Measurements from ENCODE around the gene PRR23B. TPM values are rescaled to one million over a fixed set of nuclear protein-coding genes. Genes with fewer than 3 reads are reported as not detected.

The PRR23B gene
- total and polyA plus RNA-seq, 2 experiments from 2014 or later = not detected

DNA sequence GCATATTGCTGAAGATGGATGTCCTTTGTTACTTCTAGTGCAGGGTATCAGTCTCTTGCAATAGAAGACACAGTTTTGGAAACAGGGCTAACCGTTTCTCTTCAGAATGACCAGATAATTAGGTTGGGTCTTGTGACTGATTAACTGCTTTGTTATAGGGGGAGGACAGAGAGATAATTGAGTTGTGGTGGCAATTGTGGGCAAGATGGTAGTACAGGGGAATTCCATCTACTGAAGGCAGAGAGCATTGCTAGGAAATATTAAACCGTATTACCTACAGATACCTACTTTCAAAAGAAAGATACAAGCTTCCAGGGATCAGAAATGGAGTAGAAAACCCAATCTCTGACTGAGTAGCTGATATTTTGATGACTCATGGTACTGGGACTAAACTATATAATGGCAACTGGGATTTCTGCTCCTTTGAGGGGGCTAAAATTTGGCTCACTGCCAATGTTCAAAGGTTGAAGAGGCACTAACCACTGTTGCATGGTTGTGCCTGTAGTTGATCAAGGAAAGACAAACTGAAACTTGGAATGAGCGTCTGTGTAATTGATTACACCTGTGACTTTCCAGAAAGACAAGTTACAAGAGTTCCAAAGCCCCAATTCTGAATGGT lies 4.2 kb downstream of the PRR23B start:
- Histone ChIP-seq H3K27ac (no peak overlapping the region), H3K4me2 (no peak overlapping the region), H3K4me3 (no peak overlapping the region), H3K4me1 (ENCODE audit: insufficient read depth) (no peaks in the 10 kb centered on the region), H3K9me3 (ENCODE audit: low read depth) (no peaks in the 10 kb centered on the region), H3K27me3 (no peaks in the 10 kb centered on the region), H3K79me2 (no peaks in the 10 kb centered on the region), H2AFZ (no peak overlapping the region), H3K9me2 (replicated peaks; ENCODE audit: insufficient read depth) (no peaks in the 10 kb centered on the region), H4K20me1 (ENCODE audit: insufficient read depth, poor library complexity, severe bottlenecking) (no peaks in the 10 kb centered on the region), H3K36me3 (replicated peaks; ENCODE audit: insufficient read depth, low read depth) (no peaks in the 10 kb centered on the region)
- 76% methylated on average over 3 of the region's 3 CpGs for WGBS (ENCODE audit: low lambda C conversion rate, missing lambda C conversion rate)
- TF ChIP-seq EZH2 (IDR thresholded peaks at IDR 0.05; ENCODE audit: borderline replicate concordance) = no peak
- TF ChIP-seq, protein P1, sequence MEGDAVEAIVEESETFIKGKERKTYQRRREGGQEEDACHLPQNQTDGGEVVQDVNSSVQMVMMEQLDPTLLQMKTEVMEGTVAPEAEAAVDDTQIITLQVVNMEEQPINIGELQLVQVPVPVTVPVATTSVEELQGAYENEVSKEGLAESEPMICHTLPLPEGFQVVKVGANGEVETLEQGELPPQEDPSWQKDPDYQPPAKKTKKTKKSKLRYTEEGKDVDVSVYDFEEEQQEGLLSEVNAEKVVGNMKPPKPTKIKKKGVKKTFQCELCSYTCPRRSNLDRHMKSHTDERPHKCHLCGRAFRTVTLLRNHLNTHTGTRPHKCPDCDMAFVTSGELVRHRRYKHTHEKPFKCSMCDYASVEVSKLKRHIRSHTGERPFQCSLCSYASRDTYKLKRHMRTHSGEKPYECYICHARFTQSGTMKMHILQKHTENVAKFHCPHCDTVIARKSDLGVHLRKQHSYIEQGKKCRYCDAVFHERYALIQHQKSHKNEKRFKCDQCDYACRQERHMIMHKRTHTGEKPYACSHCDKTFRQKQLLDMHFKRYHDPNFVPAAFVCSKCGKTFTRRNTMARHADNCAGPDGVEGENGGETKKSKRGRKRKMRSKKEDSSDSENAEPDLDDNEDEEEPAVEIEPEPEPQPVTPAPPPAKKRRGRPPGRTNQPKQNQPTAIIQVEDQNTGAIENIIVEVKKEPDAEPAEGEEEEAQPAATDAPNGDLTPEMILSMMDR (IDR thresholded peaks at IDR 0.05; ENCODE audit: poor library complexity) = no peak
- no peak for TF ChIP-seq EZH2phosphoT487 (IDR thresholded peaks at IDR 0.05; ENCODE audit: low read depth, severe bottlenecking, unreplicated experiment)
- no peak for DNase-seq (ENCODE audit: low spot score)

DNA sequence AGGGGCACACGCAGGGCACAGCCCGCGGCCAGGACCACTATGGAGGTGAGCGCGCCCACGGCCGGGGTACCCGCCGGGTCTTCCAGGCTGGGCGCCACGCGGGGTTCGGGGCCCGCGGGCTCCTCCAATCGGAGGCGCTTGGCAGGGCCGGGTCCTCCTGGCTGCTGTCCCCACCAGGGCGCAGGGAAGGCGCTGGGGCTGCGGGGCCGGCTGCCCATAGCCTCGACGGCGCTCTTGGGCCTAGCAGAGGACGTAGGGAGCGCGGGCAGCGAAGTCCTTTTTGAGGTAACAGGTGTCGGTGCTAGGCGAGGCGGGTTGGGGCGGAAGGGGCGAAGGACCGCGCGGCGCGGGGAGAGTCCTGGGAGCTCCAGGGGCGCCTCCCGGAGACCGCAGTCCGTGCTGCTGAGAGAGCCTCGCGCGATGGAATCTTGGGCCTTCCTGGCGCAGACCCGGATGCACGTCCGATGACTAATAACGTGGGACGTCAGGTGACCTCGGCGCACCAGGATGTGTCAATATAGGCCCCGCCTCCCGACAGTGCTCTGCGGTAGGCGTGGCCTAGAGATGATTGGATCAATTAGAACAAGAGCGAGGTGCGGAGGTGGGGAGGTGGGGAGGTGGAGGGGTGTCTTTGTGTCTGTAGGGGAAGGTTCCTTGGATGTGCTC lies 14.5 kb downstream of the PRR23B start, which contains the start of gene PRR23A:
PRR23A (minus strand) TSS at position 218 of the 666 bp plus-strand sequence; CDS start at position 218, 0 bp downstream.
- Histone ChIP-seq H3K27ac (no peak within 1 kb of the TSS), H3K4me3 (no peak within 1 kb of the TSS), H3K27me3 (no peaks in the 10 kb centered on the region), H3K79me2 (no peaks in the 10 kb centered on the region), H3K9me3 (ENCODE audit: low read depth) (no peaks in the 10 kb centered on the region), H4K20me1 (ENCODE audit: insufficient read depth, poor library complexity, severe bottlenecking) (no peaks in the 10 kb centered on the region), H3K9me2 (replicated peaks; ENCODE audit: insufficient read depth) (no peaks in the 10 kb centered on the region), H3K4me1 (ENCODE audit: insufficient read depth) (no peaks in the 10 kb centered on the region), H2AFZ (no peak within 1 kb of the TSS), H3K4me2 (no peak within 1 kb of the TSS), H3K36me3 (replicated peaks; ENCODE audit: insufficient read depth, low read depth) (no peaks in the 10 kb centered on the region)
- 98% methylated on average over 44 of the region's 60 CpGs for whole genome bisulfite sequencing (ENCODE audit: low lambda C conversion rate, missing lambda C conversion rate)
- TF ChIP-seq EZH2phosphoT487 (IDR thresholded peaks at IDR 0.05; ENCODE audit: low read depth, severe bottlenecking, unreplicated experiment) = no peak
- no peak for TF ChIP-seq EZH2 (IDR thresholded peaks at IDR 0.05; ENCODE audit: borderline replicate concordance)
- TF ChIP-seq, protein P1 (IDR thresholded peaks at IDR 0.05; ENCODE audit: poor library complexity) = no peak
- no peak for DNase-seq (ENCODE audit: low spot score)

DNA sequence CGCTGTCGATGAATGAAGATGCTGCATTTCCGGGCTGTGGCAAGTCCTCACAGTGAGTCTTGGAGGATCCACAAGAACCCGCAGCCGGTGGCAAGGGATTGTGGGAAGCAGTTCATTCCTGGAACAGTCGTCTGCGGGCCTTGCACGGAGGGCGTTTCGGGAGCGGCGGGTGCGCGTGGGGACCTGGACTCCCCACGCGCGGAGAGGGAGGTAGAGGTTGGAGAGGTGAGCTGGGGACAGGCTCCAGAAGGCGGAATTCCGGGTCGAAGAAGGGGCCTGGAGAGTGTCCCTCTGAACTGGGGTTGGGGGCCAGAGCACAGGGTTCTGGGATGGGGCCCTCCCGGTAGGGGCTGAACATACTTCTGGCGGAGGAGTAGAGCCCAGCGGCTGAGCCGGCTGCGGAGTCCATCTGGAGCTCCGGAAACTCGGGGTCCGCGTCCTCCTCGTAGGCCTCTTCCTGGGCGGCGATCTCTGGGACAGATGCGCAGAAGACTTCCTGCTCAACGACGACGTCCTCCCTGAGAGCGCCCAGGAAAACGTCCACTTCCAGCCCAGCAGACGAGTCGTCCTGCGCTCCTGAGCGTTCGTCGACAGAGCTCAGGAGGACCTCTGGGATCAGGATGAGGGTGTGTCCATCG lies 15.3 kb downstream of the PRR23B start:
- WGBS (ENCODE audit: low lambda C conversion rate, missing lambda C conversion rate) = 98% methylated on average over 36 of the region's 45 CpGs

More for the DNA sequence above, 15.3 kb downstream of the PRR23B start:
- no peak for DNase-seq (ENCODE audit: low spot score)
- H3K27ac ChIP-seq = no peak overlapping the region
- no peaks in the 10 kb centered on the region for H4K20me1 ChIP-seq (ENCODE audit: insufficient read depth, poor library complexity, severe bottlenecking)
- H2AFZ ChIP-seq = no peak overlapping the region
- H3K4me2 ChIP-seq = no peak overlapping the region
- H3K9me3 ChIP-seq (ENCODE audit: low read depth) = no peaks in the 10 kb centered on the region
- no peaks in the 10 kb centered on the region for H3K79me2 ChIP-seq
- no peaks in the 10 kb centered on the region for H3K4me1 ChIP-seq (ENCODE audit: insufficient read depth)
- H3K36me3 ChIP-seq (replicated peaks; ENCODE audit: insufficient read depth, low read depth) = no peaks in the 10 kb centered on the region
- TF ChIP-seq EZH2 (IDR thresholded peaks at IDR 0.05; ENCODE audit: borderline replicate concordance) (no peak), EZH2phosphoT487 (IDR thresholded peaks at IDR 0.05; ENCODE audit: low read depth, severe bottlenecking, unreplicated experiment) (no peak)
- TF ChIP-seq, protein P1 (IDR thresholded peaks at IDR 0.05; ENCODE audit: poor library complexity) = no peak
- no peaks in the 10 kb centered on the region for H3K27me3 ChIP-seq
- no peaks in the 10 kb centered on the region for H3K9me2 ChIP-seq (replicated peaks; ENCODE audit: insufficient read depth)
- no peak overlapping the region for H3K4me3 ChIP-seq
